PC-3 (cell line): Measurements from ENCODE around the gene GPRASP3.

Experiments used
- CTCF ChIP-seq: fragments of 300-600 bp; sonication (generic); conservative IDR thresholded peaks from 2 replicates; pipeline ENCODE4 v1.5.1; 2017; ENCODE audit warnings: antibody characterized with exemption, low read depth, mild to moderate bottlenecking, low read length
- EZH2 ChIP-seq: fragments of 300-600 bp; sonication (generic); IDR thresholded peaks from one replicate; pipeline ENCODE4 v1.6.1; 2017; ENCODE audit warnings: antibody characterized with exemption, mild to moderate bottlenecking, low read length; ENCODE audit not compliant: unreplicated experiment

- no peak for TF ChIP-seq CTCF
- TF ChIP-seq EZH2 = no peak
Measured at GRCh38 chrX:102712216-102712966, 8.2 kb upstream of the GPRASP3 start, which contains the start of gene GPRASP2.
